ENCODE data around the gene ZFAND3. TPM values are rescaled to one million over a fixed set of nuclear protein-coding genes. Genes with fewer than 3 reads are reported as not detected.
"Not testable (repeated sequence)": the region's sequence is repeated elsewhere in the genome, so short reads cannot be mapped to it uniquely, and the experiment has no call there.

ZFAND3 gene
- polyA plus RNA-seq, 1 donor (not counting 4 experiments of a cell fraction or from before 2014, with no cell fraction given): 19.6 TPM

- Histone ChIP-seq H3K4me1 (ENCODE audit: control insufficient read depth, extremely low read depth, insufficient read depth, low read length) (peaks cover 18% of the 10 kb centered on the region), H3K27me3 (ENCODE audit: control insufficient read depth, extremely low read depth, insufficient read depth, low read length) (no peaks in the 10 kb centered on the region), H4K20me1 (ENCODE audit: control insufficient read depth, extremely low read depth, insufficient read depth, low read length) (peaks cover 3% of the 10 kb centered on the region), H3K9me3 (ENCODE audit: control insufficient read depth, low read depth, low read length) (no peaks in the 10 kb centered on the region), H2AFZ (ENCODE audit: control insufficient read depth, low read length) (no peak overlapping the region), H3K79me2 (ENCODE audit: control insufficient read depth, insufficient read depth, low read length) (peaks cover 30% of the 10 kb centered on the region), H3K4me3 (ENCODE audit: control insufficient read depth in 2 of 3, extremely low read depth in 1 of 3, insufficient read depth in 2 of 3, low read depth in 1 of 3, low read length in 3 of 3) (no peak overlapping the region), H3K9me1 (ENCODE audit: control insufficient read depth, extremely low read depth, insufficient read depth, low read length) (no peaks in the 10 kb centered on the region), H3K36me3 (ENCODE audit: control insufficient read depth in 2 of 2, extremely low read depth in 1 of 2, insufficient read depth in 2 of 2, low read length in 2 of 2) (no peaks in the 10 kb centered on the region), H3K4me2 (ENCODE audit: control insufficient read depth, extremely low read depth, insufficient read depth, low read depth, low read length) (no peak overlapping the region), H3K27ac (ENCODE audit: control insufficient read depth, insufficient read depth, low read length) (no peak overlapping the region), H3K9ac (ENCODE audit: control insufficient read depth, extremely low read depth, insufficient read depth, low read length) (no peak overlapping the region)
- TF ChIP-seq EZH2 (IDR thresholded peaks at IDR 0.05; ENCODE audit: low read length) (no peak), CTCF (optimal IDR thresholded peaks at IDR 0.05 in 1 of 3, IDR thresholded peaks at IDR 0.05 in 1 of 3, conservative IDR thresholded peaks at IDR 0.05 in 1 of 3; ENCODE audit: extremely low read depth in 1 of 3, insufficient read depth in 2 of 3, low read length in 3 of 3) (no peak)
- no peak for FAIRE-seq
- dilution Hi-C loops (cut with MboI; ENCODE audit: extremely low pct_ligation_motif_present, low sequenced_read_pairs): no loop called here
- DNase-seq (ENCODE audit: low read depth, low spot score): no peak
Observed at GRCh38 chr6:38047562-38047961, 228.0 kb downstream of the ZFAND3 start.

- H3K36me3 ChIP-seq (ENCODE audit: control insufficient read depth in 2 of 2, extremely low read depth in 1 of 2, insufficient read depth in 2 of 2, low read length in 2 of 2); H3K9ac ChIP-seq (ENCODE audit: control insufficient read depth, extremely low read depth, insufficient read depth, low read length); DNase-seq (ENCODE audit: low read depth, low spot score); dilution Hi-C loops (cut with MboI; ENCODE audit: extremely low pct_ligation_motif_present, low sequenced_read_pairs); H3K27me3 ChIP-seq (ENCODE audit: control insufficient read depth, extremely low read depth, insufficient read depth, low read length); H3K9me1 ChIP-seq (ENCODE audit: control insufficient read depth, extremely low read depth, insufficient read depth, low read length); FAIRE-seq; H2AFZ ChIP-seq (ENCODE audit: control insufficient read depth, low read length); H3K9me3 ChIP-seq (ENCODE audit: control insufficient read depth, low read depth, low read length); H4K20me1 ChIP-seq (ENCODE audit: control insufficient read depth, extremely low read depth, insufficient read depth, low read length); H3K4me2 ChIP-seq (ENCODE audit: control insufficient read depth, extremely low read depth, insufficient read depth, low read depth, low read length); H3K27ac ChIP-seq (ENCODE audit: control insufficient read depth, insufficient read depth, low read length); H3K4me3 ChIP-seq (ENCODE audit: control insufficient read depth in 2 of 3, extremely low read depth in 1 of 3, insufficient read depth in 2 of 3, low read depth in 1 of 3, low read length in 3 of 3): not testable (repeated sequence)
- Histone ChIP-seq H3K79me2 (ENCODE audit: control insufficient read depth, insufficient read depth, low read length) (peaks cover 43% of the 10 kb centered on the region), H3K4me1 (ENCODE audit: control insufficient read depth, extremely low read depth, insufficient read depth, low read length) (peaks cover 21% of the 10 kb centered on the region)
Observed at GRCh38 chr6:38049861-38050397, 230.4 kb downstream of the ZFAND3 start.

Measured in keratinocyte (primary cell).